Embryonic facial prominence (tissue), 1 donor: ENCODE results near the gene PGRMC2.

Experiments used
- DNase-seq: peaks from one replicate; pipeline ENCODE4 v3.0.0-alpha.2; 2016; ENCODE audit errors: extremely low spot score

Gene PGRMC2

DNA sequence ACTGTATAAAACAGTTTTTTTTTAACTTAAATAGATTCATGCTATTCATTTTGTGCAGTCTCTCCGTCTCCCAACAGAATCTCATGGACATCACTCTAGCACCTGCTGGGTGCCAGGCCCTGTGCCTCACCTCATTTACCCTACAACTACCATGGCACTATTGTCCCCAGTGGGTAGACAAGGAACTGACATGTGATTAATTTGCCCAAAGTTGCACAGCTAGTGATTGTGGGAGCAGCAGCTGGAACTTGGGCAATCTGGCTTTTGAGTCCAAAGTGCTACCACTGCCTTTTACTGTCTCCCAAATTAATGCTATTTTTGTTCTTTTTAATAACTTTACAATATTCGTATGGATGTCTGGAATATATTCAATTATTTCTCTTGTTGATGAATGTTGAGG is 11.2 kb upstream of the PGRMC2 start:
- no peak for DNase-seq

DNA sequence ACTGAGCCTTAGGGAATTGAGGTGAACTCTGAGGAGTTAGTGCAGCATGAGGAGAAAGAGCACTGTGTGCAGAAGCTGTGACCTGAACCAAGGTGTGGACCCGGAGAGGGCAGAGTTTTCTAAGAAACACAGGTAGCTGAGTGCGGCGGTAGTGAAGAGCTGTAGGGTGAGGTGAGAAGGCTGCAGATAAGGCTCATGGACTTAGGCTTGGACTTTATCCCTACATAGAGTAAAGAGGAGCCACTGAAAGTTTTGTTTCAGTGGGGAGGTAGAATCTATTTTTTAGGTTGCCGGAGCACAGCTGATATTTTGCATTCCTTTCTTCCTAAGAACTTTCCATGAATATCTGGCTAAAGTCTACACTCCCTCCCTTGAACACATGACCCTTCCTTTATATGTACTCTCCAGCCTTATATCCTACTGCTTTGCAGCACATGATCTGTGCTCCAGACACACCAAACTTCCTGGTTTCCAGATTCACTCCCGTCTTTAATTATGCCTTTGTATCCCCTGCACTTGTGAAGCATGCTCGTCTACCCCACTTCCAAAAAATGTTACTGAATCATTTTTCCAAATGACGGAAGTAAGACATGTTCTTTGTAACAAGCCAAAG is 10.6 kb upstream of the PGRMC2 start:
- no peak for DNase-seq

DNA sequence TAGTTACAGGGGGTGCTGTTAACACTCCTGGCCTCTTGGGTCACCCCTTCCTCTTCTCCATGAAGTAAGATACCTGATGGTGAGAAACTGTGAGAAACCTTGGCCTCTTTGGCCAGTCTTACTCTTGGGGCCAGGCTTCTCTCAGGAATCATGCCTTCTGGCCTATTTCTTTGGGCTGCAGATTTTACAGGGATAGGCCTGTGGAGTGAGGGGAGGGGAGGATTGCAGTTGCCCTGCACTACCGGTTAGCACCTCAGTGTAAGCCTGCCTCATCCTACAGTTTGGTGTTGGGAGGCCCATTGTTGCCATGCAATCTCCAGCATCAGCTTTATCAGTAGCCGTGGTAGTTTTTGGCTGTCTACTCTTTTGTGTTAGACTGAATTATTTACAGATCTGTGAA is 7.6 kb upstream of the PGRMC2 start:
- DNase-seq = no peak

DNA sequence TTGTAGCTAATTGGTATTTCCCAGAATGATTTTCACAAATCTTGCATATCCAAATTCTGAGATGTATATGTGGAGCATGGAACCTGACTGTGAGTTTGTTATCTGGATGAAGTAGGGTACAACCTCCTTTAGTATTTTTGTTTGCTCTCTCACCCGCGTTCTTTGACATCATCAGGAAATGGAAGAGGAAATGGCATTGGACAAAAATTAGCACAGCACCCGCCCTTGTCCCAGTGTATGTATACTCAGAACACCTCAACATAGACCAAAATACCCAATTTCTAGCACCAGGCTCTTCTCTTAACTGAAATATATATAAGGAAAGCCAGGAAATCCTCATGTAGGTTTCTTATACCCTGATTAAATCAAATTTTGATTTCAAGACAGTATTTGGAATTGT is 6.9 kb upstream of the PGRMC2 start:
- no peak for DNase-seq

DNA sequence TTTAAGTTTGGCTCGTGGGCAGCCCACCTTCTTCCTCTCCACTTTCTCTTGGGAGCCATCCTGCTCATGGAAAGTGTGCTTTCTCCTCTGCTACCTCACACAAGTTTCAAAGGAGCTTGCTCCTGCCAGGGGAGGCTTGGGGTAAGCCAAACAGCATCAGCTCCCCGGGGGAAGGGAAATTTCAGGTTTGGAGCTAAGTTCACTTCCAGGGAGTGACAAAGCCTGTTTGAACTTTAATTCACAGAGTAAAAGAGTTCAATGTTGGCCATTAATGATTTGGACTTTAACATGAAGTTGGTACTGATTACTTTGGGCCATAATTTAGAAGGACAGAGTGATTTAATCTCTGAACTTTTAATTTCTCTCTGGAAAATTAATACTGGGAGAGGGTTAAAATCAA is 4.7 kb upstream of the PGRMC2 start:
- DNase-seq = no peak

DNA sequence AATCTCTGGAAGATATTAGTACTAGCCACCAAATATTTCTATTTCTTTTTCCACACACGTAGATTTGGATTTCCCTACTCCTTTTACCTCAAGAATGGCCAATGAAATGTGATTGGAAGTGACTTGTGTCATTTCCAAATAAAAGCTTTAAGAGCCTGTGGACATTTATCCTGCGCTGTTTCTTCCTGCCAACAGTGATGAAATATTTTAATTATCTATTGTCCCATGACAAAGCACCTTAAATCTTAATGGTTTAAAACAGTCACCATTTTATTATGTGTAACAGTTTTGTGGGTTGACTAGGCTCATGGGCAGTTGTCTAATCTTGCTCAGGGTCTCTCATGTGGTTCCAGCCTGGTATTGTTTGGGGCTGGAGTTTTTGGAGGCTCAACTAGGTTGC is 3.5 kb upstream of the PGRMC2 start:
- no peak for DNase-seq

DNA sequence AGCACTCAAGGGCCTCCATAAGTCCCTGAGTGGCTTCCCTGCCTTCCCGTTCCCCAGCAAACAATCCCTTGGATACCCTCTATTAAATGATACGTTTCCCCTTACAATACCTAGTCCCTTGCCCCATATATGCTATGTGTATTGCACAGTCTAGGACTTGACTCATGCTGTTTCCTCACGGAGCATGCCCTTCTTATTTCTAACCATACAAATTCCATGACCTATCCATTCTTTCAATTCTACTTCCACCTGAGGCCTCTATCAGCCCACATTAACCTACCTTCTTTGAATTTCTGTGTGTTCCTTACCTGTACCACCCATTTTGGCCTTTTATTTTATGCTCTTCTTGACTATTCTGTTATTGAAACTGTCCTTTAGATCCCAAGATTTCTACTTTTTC is 2.9 kb upstream of the PGRMC2 start:
- DNase-seq = no peak

DNA sequence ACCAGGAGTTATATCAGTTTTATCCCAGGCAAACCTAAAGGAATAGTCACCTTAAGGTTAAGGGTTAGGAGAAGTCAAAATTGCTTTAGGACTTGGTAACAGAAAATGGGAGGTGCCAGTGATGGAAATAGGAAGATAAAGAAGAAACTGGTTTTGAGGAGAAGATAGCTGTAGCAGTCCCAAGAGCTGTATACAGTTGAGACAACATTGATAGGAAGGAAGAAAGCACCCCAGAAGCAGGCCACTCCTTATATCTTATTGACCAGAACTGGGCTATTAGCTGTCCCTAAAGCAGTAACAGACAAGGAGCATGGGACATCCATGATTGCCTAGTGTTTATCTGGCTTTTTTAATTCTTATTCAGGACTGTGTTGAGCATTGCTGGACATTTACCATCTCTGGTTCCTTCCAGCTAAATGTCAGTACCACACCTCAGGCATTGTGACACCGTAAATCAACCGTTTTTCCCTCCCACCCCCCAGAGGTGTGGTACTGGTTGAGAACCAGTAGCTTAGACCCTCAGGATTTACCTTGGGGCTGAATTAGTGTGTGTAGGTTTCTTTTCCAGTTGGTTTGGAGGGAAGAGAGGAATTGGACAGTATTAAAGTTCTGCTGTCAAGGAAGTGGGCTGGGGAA is 2.0 kb upstream of the PGRMC2 start:
- DNase-seq = no peak

DNA sequence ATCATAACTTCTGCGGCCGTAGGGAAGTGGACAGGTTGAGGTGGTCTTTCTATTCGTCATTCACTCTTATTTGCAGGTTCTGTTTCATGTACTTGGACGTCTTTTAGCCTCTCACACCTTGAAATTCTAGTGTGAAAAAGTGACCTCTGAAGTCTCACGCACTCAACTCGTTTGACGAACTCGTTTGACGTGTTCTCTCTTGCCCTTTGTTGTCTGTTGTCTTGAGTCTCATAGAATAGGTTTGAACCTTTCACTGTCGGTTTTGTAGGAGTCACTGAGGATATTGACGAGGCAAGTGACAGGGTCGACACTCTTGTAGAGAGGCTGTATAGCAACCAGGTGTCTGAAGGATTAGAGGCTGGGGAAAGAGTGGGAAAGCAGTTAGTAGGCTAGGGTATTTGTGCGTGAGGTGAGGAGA is 1.1 kb upstream of the PGRMC2 start:
- no peak for DNase-seq

DNA sequence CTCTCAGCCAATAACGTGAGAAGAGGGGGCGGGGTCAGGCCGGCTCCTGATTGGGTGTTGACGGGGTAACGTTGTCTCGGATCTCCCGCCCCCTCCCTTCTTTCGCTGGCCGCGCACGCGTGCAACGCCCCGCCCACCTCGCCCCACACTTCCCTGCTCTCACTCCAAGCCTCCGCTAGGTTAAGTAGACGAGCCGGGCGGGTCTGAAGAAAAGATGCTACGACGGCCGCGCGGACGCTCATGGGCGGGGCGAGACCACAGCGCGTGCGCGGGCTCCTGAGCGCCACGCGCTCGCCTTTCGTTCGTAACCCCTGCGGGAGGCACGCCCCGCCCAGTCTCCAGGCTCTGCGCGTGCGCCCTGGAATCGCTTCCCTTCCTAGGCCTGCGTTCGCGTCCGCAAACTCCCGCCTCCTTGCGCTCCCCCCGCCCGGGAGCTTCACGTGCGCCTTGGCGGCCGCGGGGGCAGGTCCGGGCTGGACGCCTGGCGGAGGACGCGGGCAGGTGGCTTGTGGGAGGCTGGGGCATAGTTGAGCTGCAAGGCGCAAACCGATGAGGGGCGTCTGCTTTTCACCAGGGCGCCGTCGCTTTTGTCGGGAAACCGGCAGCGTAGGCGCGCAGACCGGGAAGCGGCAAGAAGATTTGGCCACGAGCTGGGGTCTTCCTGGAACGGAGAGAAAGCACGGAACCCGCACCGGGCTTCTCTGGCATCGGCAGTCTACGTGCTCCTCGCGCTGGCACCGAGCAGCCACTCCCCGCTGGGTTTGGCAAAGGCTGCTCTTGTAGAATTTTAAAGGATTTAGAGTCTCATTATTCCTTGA is 467 bp upstream of the PGRMC2 start:
- DNase-seq = peak; percentile 98

DNA sequence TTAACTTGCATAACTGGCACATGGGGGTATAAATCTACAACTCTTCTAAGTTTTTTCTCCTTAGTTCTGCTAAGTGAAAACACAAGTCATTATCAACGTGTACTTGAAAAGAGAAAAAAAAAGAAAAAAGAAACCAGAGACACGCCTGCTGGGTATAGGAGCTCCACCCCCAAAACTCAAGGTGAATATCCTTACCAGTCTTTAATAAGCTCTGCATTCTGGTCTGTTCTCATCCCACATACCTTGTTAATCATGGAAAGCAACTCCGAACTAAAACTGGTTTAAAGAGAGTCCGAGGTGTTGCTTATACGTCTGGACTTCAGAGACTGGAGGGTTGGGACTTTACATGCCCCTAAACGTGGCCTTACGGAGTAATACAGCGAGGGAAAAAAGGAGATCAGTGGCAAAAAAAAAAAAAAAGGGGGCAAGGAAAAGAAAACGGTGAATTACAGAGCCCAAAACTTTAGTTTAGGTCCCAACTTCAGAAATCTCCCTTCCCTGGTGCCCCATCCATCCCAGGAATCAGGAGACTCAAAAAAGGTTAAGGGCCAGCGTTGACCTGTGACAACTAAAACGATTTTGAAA is 1.0 kb downstream of the PGRMC2 start:
- no peak for DNase-seq

DNA sequence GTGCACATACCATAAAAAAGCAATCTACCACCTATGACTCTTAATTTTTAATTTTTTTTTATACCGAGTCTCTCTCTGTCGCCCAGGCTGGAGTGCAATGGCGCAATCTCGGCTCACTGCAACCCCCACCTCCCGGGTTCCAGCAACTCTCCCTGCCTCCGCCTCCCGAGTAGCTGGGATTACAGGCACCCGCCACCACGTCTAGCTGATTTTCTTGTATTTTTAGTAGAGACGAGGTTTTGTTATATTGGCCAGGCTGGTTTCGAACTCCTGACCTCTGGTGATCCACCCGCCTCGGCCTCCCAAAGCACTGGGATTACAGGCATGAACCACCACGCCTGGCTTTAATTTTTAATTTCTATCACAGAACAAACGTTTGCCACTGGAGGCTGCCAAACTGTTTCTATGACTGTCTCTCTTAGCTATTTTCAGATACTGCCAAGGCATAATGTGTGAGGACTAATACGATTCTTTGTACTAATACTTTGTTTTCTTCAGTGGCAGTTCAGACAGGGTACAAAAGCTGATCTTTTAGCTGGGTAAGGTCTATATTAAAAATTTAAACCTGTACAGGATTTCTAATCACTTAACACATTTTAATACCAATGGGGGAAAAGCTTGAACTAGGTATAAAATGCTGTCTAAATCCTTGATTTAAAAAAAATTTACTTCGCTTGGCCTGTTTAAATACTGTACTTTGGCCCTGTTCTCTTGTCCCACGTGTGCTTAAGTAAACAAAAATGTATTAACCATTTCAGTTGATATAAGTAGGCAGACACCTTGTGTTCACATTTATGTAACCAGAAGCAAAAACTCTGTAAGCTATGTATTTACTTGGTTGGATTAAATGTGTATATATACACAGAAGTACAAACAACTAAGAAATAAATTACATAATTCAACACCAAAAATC is 2.3 kb downstream of the PGRMC2 start:
- no peak for DNase-seq

DNA sequence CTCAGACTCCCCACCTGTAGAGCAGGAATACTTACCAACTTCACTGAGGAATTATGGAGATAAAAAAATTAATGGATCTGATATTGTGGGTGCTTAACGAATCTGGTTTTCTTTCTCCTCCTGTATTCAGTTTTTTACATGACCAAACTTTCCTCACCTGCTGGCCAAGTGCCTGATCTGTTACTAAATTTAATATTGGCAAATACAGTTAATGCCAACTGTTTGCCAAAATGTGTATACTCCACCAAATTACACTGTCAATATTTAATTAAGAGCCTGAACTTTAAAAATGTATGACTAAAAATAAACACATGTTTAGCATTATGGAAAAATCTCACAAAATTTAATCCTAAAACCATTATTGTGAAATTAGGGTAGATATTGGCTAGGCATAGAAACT is 3.3 kb downstream of the PGRMC2 start:
- no peak for DNase-seq

DNA sequence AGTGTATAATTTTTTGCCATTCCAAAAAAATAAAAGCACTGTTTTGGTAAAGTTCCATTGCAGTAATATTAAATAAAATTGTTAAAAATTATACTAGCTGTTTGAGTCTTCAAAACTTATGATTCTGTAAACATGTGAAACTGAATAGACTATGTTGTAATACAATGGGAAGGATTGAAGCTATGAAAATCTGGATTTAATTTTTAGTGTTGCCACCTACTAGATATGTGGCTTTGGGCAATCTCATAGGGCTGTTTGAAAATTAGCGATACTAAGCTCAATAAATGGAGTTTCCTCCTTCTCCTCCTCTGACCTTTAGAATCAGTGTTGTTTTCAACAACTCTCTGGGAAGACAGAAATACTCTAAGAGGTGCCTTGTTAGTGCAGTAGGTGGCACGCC is 4.5 kb downstream of the PGRMC2 start:
- no peak for DNase-seq

DNA sequence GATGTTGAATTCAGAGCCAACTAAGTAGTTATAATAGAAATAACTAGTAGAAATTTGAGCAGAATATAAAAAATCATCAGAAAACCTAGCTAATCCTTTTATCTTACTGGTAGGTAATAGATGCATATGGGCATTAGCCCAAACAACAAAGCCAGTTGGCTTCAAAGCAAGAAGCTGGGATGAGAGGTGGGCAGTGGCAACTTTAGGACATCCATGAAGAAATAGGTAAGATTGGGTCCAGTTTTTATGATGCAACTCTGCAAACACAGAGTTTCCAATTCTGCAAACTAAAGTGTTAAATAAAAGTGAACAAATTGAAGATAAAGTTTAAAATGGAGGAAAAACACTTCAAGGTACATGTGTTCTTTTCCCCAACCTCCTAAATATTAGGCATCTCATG is 5.1 kb downstream of the PGRMC2 start:
- DNase-seq = no peak

DNA sequence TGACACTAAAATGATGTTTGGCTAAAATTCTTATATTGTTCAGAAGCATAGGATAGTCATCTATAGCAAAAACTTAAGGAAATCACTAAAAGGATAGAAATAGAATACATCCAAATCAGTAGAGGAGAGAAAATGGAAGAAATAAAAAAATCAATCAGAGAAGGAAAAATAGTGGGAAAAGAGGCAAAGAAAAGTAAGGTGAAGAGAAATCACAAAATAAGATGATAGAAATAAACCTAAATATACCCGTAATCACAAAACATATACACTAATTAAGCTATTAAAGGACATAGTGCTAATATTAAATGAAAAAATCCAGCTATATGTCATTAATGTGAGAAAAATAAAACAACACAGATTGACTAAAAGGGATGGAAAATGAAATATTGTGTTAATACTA is 6.3 kb downstream of the PGRMC2 start:
- no peak for DNase-seq

DNA sequence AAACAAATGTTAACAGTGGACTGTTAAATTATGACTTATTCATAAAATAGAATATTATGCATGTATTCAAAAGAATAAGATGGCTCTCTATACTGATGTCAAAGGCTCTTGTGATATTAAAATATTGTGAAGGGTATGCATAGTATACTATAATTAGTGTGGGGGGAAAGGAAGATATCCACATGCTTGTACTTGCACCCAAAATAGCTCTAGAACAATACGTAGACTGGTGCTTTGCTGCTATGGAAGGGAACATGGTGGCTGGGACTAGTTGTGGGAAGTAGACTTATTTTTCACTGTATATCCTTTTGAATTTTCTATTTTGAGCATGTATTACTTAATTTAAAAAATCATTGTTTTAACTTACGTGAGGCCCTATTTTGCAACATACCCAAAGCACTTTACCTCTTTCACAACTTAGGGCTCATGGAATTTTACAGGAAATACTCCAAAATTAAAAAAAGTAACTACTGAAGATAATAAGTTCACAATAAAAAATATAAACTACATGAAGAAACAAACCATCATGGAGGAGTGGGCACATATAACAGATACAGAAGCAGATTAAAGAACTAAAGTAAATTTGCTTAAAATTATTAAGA is 7.9 kb downstream of the PGRMC2 start:
- no peak for DNase-seq

DNA sequence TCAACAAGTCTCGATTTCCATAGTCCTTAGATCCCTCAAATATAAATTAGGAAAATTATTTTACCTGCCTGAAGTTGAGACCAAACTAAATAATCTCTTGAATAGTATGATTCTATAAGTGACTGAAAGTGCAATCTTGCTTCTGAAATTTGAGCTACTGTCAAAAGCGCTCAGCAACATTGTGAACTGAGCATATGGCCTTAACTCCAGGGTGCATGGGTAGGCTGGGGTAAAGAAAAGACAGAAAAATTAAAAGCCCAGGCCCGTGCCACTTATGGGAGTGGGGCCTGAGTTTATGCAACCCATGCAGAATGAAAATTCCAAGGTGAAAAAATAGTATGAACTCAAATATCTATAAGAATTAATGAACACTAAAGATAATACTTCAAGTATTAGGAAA is 9.8 kb downstream of the PGRMC2 start:
- no peak for DNase-seq

DNA sequence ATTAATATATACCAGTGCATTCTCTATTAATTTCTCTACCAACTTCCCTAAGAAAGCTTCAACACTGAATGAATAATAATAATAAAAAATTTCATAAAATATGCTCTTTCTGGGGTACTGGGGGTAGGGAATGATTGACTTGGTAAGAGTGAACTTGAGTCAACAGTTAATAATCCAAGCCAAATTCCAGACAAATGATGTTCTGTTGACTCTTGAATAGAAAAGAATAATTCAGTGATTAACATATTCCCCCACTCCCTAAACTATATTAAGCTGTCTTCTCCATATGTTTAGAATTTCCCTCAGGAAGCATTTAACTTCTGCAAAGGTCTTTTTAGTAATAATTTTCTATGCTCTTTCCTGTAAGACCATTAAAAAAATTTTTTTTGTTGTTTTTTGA is 12.3 kb downstream of the PGRMC2 start:
- DNase-seq = no peak

DNA sequence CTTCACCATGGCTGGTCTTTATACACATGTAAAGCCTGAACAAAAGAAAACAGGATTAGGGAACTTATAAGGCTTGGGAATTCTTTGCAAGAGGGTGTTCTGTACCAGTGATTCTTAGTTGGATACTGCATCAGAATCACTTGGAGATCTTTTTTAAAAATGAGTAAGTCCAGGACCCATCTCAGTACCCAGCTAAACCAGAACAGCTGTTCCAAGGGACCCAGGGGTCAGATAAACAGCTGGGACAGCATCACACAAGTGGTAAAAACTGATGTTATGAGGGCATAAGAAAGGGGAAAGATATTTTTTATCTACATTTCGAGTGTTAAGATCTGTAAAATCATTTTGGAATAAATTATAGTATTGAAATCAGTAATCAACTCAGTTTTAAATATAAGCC is 16.1 kb downstream of the PGRMC2 start:
- DNase-seq = no peak

DNA sequence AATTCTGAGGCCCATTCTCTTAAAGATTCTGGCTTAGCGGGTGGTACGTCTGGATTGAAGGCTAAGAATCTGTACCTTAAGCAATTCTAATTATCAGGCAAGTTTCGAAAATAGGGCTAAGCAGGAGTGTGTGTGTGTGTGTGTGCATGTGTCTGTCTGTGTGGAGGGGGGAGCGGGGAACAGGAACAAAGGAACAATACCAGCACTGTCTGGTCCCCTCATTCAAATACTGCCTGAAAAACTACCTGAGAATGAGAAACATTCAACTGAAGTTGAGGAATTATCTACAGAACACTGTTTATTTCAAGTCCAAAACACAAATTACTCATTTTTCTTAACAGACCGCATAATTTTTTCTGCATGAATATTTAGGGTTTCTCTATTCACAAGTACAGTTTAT is 18.6 kb downstream of the PGRMC2 start:
- no peak for DNase-seq
